ENCODE results near the gene PPP1CA. TPM values are rescaled to one million over a fixed set of nuclear protein-coding genes. Genes with fewer than 3 reads are reported as not detected.

PPP1CA gene
- total and polyA plus RNA-seq, 7 donors = 72.6 to 191 (median 108) TPM

DNA sequence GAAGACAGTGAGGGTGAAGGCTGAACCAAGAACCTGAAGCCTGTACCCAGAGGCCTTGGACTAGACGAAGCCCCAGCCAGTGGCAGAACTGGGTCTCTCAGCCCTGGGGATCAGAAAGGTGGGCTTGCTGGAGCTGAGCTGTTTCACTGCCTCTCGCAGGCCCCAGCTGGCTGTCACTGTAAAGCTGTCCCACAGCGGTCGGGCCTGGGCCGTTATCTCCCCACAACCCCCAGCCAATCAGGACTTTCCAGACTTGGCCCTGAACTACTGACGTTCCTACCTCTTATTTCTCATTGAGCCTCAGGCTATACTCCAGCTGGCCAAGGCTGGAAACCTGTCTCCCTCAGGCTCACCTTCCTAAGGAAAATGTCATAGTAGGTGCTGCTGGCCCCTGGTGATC, 4.1 kb downstream of the PPP1CA start:
- no peaks in the 10 kb centered on the region for H3K9me3 ChIP-seq
- intact Hi-C loops (cut with DNase I) = no loop called here
- H3K4me1 ChIP-seq = peaks cover 33% of the 10 kb centered on the region
- 48 to 86% (median 60%) methylated on average over 6 of the region's 6 CpGs for WGBS, 3 donors
- no peaks in the 10 kb centered on the region for H3K27me3 ChIP-seq (ENCODE audit: insufficient read depth in 3 of 3, low read length in 2 of 3)
- H3K4me3 ChIP-seq = no peak overlapping the region
- TF ChIP-seq, protein P1, sequence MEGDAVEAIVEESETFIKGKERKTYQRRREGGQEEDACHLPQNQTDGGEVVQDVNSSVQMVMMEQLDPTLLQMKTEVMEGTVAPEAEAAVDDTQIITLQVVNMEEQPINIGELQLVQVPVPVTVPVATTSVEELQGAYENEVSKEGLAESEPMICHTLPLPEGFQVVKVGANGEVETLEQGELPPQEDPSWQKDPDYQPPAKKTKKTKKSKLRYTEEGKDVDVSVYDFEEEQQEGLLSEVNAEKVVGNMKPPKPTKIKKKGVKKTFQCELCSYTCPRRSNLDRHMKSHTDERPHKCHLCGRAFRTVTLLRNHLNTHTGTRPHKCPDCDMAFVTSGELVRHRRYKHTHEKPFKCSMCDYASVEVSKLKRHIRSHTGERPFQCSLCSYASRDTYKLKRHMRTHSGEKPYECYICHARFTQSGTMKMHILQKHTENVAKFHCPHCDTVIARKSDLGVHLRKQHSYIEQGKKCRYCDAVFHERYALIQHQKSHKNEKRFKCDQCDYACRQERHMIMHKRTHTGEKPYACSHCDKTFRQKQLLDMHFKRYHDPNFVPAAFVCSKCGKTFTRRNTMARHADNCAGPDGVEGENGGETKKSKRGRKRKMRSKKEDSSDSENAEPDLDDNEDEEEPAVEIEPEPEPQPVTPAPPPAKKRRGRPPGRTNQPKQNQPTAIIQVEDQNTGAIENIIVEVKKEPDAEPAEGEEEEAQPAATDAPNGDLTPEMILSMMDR (IDR thresholded peaks at IDR 0.05) = no peak
- DNase-seq (no peak), ATAC-seq (no peak)
- no peak overlapping the region for H3K27ac ChIP-seq
- peaks cover 0 to 68% of the 10 kb centered on the region in 2 donors for H3K36me3 ChIP-seq (ENCODE audit: insufficient read depth in 1 of 2, low read depth in 1 of 2)

DNA sequence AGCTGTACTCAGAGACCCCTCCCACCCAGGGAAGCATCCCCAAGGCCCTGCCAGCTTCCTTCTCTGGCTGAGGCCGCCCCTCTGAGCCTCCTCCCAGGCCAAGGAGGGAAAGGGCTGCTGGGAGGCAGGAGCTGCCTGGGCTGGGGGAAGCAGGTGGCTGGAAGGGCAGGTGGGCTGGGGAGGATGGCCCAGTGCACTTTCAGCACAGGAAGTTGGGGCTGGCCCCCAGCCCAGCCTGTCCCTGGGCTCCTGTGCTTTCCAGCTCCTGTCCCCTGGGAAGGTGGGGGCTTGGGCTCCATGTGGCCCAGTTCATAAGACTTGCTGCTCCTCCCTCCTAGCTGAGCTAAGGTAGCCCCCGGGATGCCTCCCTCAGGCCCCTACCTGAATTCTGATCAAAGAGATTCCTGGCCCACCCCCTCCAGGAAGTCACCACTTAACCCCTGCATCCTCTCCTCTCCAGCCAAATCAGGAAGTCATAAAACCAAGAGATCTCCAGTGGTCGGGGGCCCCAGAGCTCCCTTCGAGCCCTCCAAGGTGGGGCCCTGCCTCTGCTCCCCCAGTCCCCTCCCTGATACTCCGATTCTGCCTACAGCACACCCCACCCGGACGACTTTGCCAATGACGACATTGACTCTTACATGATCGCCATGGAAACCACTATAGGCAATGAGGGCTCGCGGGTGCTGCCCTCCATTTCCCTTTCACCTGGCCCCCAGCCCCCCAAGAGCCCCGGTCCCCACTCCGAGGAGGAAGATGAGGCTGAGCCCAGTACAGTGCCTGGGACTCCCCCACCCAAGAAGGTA, 4.9 kb downstream of the PPP1CA start:
- no peak overlapping the region for H3K27ac ChIP-seq
- no peak for DNase-seq
- H3K4me1 ChIP-seq = peaks cover 31% of the 10 kb centered on the region
- 43 to 53% (median 44%) methylated on average over 11 to 13 of the region's 13 CpGs for WGBS, 3 donors
- H3K4me3 ChIP-seq = no peak overlapping the region
- no peaks in the 10 kb centered on the region for H3K27me3 ChIP-seq (ENCODE audit: insufficient read depth in 3 of 3, low read length in 2 of 3)
- ATAC-seq = no peak
- no peaks in the 10 kb centered on the region for H3K9me3 ChIP-seq
- TF ChIP-seq, protein P1 (IDR thresholded peaks at IDR 0.05) = no peak
- peaks cover 0 to 68% of the 10 kb centered on the region in 2 donors for H3K36me3 ChIP-seq (ENCODE audit: insufficient read depth in 1 of 2, low read depth in 1 of 2)
- intact Hi-C loops (cut with DNase I) = no loop called here

DNA sequence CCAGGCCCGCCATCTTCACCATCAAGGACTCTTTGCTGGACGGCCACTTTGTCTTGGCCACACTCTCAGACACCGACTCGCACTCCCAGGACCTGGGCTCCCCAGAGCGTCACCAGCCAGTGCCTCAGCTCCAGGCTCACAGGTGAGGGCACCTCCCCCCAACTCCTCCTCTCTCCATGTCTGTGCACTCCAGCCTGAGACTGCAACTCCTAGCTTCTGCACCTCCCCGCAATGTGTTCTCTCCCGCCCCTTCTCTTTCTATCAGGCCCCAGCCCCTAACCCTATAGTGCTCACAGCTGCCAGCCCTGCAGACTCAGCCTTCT, 5.4 kb downstream of the PPP1CA start:
- Histone ChIP-seq H3K4me1 (peaks cover 33% of the 10 kb centered on the region), H3K36me3 (ENCODE audit: insufficient read depth in 1 of 2, low read depth in 1 of 2) (peaks cover 0 to 68% of the 10 kb centered on the region in 2 donors)

GRCh38 chr11:67395555-67396258, 6.0 kb downstream of the PPP1CA start:
- TF ChIP-seq, protein P1 (IDR thresholded peaks at IDR 0.05) = no peak
- ATAC-seq (no peak), DNase-seq (no peak)
- Histone ChIP-seq H3K36me3 (ENCODE audit: insufficient read depth in 1 of 2, low read depth in 1 of 2) (peaks cover 0 to 67% of the 10 kb centered on the region in 2 donors), H3K4me1 (peaks cover 37% of the 10 kb centered on the region), H3K27me3 (ENCODE audit: insufficient read depth in 3 of 3, low read length in 2 of 3) (no peaks in the 10 kb centered on the region), H3K4me3 (no peak overlapping the region), H3K9me3 (no peaks in the 10 kb centered on the region), H3K27ac (no peak overlapping the region)
- intact Hi-C loops (cut with DNase I) = no loop called here
- WGBS, 3 donors = 79 to 87% (median 80%) methylated on average over 19 of the region's 19 CpGs

More for the DNA sequence above, 5.4 kb downstream of the PPP1CA start:
- intact Hi-C loops (cut with DNase I) = no loop called here
- H3K9me3 ChIP-seq = no peaks in the 10 kb centered on the region
- H3K27ac ChIP-seq = no peak overlapping the region
- no peak for DNase-seq
- TF ChIP-seq, protein P1 (IDR thresholded peaks at IDR 0.05) = no peak
- H3K27me3 ChIP-seq (ENCODE audit: insufficient read depth in 3 of 3, low read length in 2 of 3) = no peaks in the 10 kb centered on the region
- WGBS, 3 donors = 79 to 93% (median 92%) methylated on average over 7 of the region's 7 CpGs
- no peak overlapping the region for H3K4me3 ChIP-seq
- ATAC-seq = no peak
